HG02588 (cell line): ENCODE results near the gene SECISBP2L.

Experiments used
- ATAC-seq: cut with Tn5 transposase; IDR thresholded peaks from one replicate; pipeline ENCODE4 v1.9.1; 2021; ENCODE audit warnings: mild to moderate bottlenecking, moderate library complexity; ENCODE audit not compliant: unreplicated experiment

Gene SECISBP2L

GRCh38 chr15:48968066-48968465 is 78.2 kb downstream of the SECISBP2L start:
- ATAC-seq: no peak

GRCh38 chr15:48967336-48967735 is 78.9 kb downstream of the SECISBP2L start:
- no peak for ATAC-seq

- ATAC-seq: peak; percentile 64
Measured at GRCh38 chr15:48966595-48967301, 79.5 kb downstream of the SECISBP2L start.

- ATAC-seq: peak; percentile 72
Measured at GRCh38 chr15:48965972-48966371, 80.3 kb downstream of the SECISBP2L start.

GRCh38 chr15:48964898-48965297 is 81.3 kb downstream of the SECISBP2L start:
- ATAC-seq: no peak

- no peak for ATAC-seq
Measured at GRCh38 chr15:48963524-48964113, 82.6 kb downstream of the SECISBP2L start, which contains the start of gene SHC4. Gene SHC4, minus strand, starts transcription at chr15:48963919. Its CDS starts 904 bp downstream, at chr15:48963015.

GRCh38 chr15:48962662-48963523 is 83.4 kb downstream of the SECISBP2L start:
- no peak for ATAC-seq

- no peak for ATAC-seq
Measured at GRCh38 chr15:48955967-48956366, 90.3 kb downstream of the SECISBP2L start.

- ATAC-seq: no peak
Measured at GRCh38 chr15:48955370-48955769, 90.9 kb downstream of the SECISBP2L start.

GRCh38 chr15:48954538-48954937 is 91.7 kb downstream of the SECISBP2L start:
- no peak for ATAC-seq

GRCh38 chr15:48946840-48947187 is 99.4 kb downstream of the SECISBP2L start:
- no peak for ATAC-seq

- no peak for ATAC-seq
Measured at GRCh38 chr15:48946074-48946839, 100.0 kb downstream of the SECISBP2L start.

- no peak for ATAC-seq
Measured at GRCh38 chr15:48945386-48945785, 100.9 kb downstream of the SECISBP2L start.

- no peak for ATAC-seq
Measured at GRCh38 chr15:48941904-48942303, 104.3 kb downstream of the SECISBP2L start.

GRCh38 chr15:48940508-48940907 is 105.7 kb downstream of the SECISBP2L start:
- peak; percentile 94 for ATAC-seq

- ATAC-seq: no peak
Measured at GRCh38 chr15:48939648-48940047, 106.6 kb downstream of the SECISBP2L start.
